HTERT RPE-1 (cell line): ENCODE data around the gene KDM3A.

Source experiments
- in situ Hi-C: fragments of 300-500 bp; cut with MboI; formaldehyde crosslinking; loops from 4 replicates; pipeline ENCODE4 v1.14.3; 2020; ENCODE audit warnings: low sequenced_read_pairs

Gene KDM3A

GRCh38 chr2:86434290-86434689 is 6.9 kb upstream of the KDM3A start:
- in situ Hi-C loops, result no loop called here

DNA sequence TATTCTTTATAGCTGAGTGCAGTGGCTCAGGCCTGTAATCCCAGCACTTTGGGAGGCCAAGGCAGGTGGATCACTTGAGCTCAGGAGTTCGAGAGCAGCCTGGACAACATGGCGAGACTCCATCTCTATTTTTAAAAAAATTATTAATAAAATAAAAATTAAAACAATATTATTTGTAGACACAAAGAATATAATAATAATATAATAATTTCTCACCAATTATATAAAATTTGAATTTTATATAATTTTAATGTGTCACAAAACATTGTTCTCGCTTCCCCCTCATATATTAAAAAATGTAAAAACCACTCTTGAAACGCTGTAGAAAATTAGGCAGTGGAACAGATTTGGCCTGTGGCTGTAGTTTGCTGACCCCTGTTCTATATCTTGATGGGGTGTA is 5.6 kb upstream of the KDM3A start:
- in situ Hi-C loops, result no loop called here

DNA sequence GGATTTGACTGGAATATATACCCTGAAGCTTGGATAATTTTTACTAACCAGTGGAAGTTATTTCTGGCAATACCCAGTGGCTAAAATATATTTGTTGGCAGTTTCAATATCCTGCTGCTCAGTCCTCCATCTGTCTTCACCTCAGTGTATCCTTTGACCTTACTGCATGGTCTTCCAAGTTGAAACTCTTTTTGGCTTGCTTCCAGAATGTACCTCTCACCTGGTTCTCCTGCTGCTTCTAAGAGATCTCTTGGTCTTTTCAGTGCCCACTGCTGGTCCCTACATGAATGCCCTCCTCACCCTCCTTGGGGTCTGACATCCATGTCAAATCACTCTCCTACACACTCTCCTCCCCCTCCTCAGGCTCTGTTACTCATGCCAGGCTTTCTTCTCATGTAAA is 4.8 kb upstream of the KDM3A start:
- in situ Hi-C loops, result no loop called here

GRCh38 chr2:86439879-86440630 is 1.1 kb upstream of the KDM3A start:
- in situ Hi-C loops, result no loop called here

DNA sequence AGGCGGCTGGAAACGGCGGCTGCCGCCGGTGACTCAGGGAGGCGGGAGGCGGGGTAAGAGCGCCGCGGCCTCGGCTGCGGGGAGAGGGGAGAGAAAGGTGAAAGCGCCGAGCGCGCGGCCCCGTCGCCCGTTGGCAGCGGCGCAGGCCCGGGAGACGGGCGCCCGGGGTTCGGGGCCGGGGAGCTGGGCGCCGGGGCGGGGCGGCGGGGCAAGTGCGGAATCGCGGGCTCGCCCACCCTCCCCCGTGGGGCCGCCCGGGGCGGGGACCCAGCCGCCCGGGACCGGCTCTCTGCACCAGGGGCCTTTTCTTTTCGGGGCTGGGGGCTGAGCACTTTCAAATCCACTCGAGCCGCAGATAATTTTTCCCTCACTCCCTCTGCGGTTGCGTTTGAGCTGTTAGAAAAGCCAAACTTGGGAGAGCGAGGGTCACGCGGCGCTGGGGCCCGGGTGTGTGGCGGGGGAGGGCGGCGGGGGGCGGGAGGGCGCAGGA is 266 bp downstream of the KDM3A start:
- in situ Hi-C loops, result no loop called here

DNA sequence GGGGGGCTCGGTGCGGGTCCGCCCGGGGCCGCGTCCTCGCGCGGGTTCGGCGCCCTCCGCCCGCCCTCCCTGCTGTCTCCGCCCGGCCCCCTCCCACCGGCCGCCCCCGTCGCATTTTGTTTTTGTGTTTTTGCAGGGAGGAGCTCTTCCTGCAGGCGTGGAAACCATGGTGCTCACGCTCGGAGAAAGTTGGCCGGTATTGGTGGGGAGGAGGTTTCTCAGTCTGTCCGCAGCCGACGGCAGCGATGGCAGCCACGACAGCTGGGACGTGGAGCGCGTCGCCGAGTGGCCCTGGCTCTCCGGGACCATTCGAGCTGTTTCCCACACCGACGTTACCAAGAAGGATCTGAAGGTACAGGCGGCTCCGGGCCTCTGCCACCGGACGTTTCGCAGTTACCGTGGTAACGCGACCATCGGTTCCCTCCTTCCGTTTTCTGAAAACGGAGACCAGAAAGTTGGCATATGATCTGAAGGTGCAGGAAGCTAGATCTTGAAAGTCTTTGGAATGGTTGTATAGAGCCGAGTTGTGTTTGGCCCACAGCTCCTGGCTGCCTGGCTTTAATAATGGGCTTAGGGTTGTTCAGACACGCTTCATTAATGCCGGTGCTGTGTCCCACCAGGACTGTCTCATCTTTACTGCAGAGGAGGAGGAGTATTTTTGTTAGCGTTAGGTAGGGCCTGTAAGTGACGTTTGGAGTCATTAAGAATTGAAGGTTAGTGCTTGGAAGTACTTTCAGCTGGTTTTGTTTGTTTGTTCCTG is 891 bp downstream of the KDM3A start:
- in situ Hi-C loops, result no loop called here

- in situ Hi-C loops, result no loop called here
Observed at GRCh38 chr2:86442642-86443005, 1.5 kb downstream of the KDM3A start.

DNA sequence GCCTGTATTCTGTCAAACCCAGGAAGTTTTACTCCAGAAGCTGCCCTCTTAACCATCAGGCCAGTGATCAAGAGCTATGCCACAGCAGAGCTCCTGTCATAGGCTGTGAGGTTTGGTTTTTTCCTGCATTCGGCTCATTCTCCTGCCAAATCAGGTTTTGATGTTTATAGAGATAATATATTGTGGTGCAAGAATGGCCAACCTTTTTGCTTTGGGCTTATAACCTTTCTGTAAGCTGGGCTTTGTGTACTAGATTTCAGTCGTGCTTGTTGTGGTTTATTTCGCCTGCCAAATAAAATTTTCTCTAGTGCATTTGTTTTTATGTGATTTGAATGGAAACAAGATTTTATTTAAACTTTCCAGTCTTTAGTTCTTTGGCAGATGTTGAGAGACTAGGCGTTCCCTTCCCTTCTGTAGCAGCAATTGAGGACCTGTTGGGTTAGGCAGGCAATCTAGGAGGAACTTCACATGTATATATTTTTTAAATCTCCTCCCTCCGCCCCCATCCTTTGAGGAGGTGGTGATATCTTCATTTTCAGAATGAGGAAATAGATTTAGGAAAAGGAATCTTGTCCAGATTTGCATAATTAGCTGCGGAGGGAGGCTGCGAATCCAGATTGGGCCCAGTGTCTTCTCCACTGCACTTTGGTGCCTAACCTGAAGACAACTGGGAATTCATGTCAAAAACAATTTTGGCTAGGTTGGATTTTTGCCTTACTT is 2.6 kb downstream of the KDM3A start:
- in situ Hi-C loops, result no loop called here

GRCh38 chr2:86445436-86445835 is 4.3 kb downstream of the KDM3A start:
- in situ Hi-C loops, result no loop called here

DNA sequence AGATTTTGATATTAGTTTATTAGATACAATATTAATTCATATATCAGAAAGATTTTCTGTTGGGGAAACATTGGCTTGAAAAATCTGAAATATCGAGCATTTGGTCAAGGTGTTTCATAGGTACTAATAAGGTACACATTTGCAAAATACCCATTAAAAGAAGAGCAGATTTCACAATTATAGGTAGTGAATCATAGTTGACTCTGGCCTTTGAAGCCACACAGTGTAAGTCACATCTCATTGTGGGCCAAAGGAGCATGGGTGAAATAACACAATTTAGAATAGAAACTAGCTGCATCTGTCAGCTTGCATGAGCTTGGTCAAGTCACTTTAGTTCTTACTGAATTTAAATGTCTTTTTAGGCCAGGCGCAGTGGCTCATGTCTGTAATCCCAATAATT is 4.9 kb downstream of the KDM3A start:
- in situ Hi-C loops, result no loop called here

DNA sequence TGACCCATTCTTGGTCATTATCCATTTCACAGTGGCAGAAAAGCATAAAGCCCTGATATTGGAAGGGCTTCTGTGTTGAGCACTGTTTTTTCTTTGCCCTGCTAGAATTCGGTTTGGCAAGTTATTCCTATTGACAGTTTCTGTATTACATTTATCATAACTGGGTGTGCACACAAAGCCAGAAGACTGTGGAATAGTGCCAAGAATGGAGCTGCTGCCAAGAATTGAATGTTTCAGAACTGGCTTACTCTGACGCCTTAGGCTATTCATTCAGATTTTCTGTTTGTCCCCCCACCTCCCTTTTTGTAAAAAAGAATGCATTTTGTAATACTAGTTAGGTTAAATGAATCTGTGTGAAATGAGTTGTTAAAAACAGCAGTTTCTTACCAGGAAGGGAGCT is 12.7 kb downstream of the KDM3A start:
- in situ Hi-C loops, result no loop called here

DNA sequence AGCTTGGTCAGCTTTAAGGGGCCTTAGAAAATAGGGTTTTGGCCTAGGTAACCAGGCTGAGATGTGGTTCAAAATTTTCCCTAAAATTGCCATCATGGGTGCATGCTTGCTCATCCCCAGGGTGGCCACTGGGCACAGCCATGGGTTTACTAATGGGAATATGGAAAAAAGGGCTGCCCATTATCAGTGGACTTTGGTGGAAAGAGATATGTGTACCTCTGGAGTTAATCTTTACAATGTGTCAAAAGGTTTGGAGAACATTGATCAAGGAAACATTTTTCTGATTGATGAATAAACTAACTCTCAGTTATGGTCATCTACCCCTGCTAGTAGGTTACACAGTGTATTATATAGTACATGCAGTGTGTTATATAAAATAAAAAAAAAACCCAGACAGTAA is 13.1 kb downstream of the KDM3A start:
- in situ Hi-C loops, result no loop called here

DNA sequence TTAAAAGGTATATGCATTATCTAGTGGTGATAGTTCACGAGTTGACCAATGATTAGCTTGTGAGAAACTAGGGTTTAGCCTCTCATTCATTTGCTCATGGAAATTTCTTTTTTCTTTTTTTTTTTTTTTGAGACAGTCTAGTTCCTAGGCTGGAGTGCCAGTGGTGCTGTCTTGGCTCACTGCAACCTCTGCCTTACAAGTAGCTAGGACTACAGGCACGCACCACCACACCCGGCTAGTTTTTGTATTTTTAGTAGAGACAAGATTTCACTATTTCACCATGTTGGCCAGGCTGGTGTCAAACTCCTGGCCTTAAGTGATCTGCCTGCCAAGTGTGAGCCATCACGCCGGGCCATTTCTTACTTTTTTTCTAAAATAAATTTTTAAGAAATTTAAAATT is 14.0 kb downstream of the KDM3A start:
- in situ Hi-C loops, result no loop called here

DNA sequence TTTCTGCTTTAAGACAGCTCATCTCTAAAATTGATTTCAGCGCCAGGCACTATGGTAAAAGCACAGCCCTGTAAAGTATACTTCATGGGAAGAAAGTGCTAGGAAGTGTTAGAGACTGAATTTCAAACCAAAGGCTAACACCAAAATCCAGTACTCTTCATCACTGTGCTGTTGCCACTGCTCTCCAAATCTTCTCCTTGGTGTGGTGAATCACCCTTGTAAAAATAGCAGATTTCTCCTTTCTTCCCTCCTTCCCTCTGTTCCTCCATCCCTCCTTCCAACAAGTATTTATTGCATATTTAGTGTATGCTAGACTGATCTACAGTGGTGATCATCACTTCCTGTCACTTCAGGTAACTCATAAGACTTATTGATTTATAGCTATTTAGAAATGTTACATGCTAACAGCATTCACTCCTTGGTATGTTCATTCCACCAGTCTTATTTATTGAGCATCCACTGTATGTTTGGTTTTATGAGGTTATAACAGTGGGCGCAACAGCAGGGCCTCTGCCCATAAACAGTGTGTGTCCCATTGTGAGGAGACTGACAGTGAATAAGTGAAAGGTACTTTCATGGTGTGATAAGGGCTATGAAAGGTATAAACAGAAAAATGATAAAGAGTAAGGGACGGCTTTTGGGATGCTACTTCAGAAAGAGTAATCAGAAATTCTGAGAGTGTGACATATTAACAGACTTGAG is 20.0 kb downstream of the KDM3A start:
- in situ Hi-C loops, result no loop called here

DNA sequence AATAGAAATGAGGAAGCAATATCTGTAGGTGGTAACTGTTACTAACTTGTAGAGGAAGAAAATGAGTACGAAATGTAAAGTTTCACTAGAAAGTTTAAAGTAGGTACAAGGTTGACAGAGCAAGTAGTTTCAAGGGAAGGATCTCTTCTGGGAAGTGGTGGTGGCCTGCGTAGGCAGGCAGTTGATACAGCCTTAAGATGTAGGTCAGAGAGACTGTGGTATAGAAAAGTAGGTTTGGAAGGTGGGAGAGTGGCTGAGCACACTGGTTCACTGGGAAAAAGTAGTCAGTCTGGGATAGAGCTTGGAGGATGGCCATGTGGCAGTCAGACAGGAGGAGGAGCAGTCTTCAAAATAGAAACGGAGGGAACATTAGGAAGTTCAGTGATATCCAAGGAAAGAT is 23.5 kb downstream of the KDM3A start:
- in situ Hi-C loops, result no loop called here

- in situ Hi-C loops, result no loop called here
Observed at GRCh38 chr2:86466306-86466705, 25.1 kb downstream of the KDM3A start.

- in situ Hi-C loops, result no loop called here
Observed at GRCh38 chr2:86468162-86469033, 27.2 kb downstream of the KDM3A start.

GRCh38 chr2:86470890-86471289 is 29.7 kb downstream of the KDM3A start:
- in situ Hi-C loops, result no loop called here

DNA sequence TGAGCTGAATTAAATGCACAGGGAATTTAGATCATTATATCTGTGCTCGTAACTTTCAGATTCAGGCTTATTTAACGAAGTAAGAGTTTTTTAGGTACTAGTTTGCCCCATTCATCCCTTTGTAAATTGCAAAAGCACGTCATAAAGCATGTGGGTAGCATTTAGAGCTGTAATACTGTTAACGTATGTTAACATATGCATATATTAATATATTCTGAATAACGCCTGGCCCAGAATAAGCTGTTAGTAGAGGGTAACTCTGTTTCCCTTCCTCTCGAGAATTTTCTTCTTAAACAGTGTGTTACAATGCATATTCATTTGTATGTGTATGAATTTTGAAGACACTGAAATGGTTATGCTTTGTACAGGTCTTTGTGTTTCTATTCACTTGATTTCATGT is 30.5 kb downstream of the KDM3A start:
- in situ Hi-C loops, result no loop called here

- in situ Hi-C loops, result no loop called here
Observed at GRCh38 chr2:86476092-86476491, 34.9 kb downstream of the KDM3A start.
